ENCODE results near the gene CP. TPM values are rescaled to one million over a fixed set of nuclear protein-coding genes. Genes with fewer than 3 reads are reported as not detected.
"Not testable (repeated sequence)": the region's sequence is repeated elsewhere in the genome, so short reads cannot be mapped to it uniquely, and the experiment has no call there.

The CP gene
- total RNA-seq, 3 donors from 2014 or later, result 25.9 to 225 (median 30.2) TPM

DNA sequence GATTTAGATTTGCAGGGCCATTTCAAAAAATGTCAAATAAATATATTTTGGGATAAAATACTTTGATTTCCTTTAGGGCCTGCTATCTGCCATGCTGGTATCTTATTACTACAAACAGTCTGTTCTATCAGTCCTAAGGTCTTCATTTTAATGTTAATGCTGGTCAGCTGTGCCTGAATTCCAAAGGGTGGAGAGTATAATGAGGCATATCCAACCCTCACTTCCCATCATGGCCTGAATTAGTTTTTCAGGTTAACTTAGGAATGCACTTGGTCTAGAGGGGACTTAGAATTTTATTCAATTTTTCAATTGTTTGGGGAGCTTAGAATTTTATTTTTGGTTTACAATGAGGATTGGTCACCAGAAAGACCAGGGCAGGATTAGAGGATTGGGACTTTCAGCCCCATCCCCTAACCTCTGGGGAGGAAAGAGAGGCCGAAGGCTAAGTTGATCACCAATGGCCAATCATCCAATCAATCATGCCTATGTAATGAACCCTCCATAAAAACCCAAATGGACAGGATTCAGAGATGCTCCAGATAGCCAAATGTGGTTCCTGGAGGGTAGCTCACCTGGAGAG is 17.8 kb upstream of the CP start:
- Histone ChIP-seq H3K27ac (no peak overlapping the region), H3K36me3 (no peaks in the 10 kb centered on the region), H3K4me1 (no peaks in the 10 kb centered on the region), H3K4me3 (no peak overlapping the region), H3K27me3 (no peaks in the 10 kb centered on the region), H3K9me3 (no peaks in the 10 kb centered on the region)
- intact Hi-C loops (cut with DNase I; ENCODE audit: low total_unique reads), result no loop called here
- TF ChIP-seq POLR2A (IDR thresholded peaks at IDR 0.05), result no peak
- TF ChIP-seq, protein P1, sequence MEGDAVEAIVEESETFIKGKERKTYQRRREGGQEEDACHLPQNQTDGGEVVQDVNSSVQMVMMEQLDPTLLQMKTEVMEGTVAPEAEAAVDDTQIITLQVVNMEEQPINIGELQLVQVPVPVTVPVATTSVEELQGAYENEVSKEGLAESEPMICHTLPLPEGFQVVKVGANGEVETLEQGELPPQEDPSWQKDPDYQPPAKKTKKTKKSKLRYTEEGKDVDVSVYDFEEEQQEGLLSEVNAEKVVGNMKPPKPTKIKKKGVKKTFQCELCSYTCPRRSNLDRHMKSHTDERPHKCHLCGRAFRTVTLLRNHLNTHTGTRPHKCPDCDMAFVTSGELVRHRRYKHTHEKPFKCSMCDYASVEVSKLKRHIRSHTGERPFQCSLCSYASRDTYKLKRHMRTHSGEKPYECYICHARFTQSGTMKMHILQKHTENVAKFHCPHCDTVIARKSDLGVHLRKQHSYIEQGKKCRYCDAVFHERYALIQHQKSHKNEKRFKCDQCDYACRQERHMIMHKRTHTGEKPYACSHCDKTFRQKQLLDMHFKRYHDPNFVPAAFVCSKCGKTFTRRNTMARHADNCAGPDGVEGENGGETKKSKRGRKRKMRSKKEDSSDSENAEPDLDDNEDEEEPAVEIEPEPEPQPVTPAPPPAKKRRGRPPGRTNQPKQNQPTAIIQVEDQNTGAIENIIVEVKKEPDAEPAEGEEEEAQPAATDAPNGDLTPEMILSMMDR (IDR thresholded peaks at IDR 0.05), result no peak
- no peak for TF ChIP-seq POLR2AphosphoS5 (IDR thresholded peaks at IDR 0.05)
- DNase-seq (ENCODE audit: low spot score in 2 of 2), result no peak

DNA sequence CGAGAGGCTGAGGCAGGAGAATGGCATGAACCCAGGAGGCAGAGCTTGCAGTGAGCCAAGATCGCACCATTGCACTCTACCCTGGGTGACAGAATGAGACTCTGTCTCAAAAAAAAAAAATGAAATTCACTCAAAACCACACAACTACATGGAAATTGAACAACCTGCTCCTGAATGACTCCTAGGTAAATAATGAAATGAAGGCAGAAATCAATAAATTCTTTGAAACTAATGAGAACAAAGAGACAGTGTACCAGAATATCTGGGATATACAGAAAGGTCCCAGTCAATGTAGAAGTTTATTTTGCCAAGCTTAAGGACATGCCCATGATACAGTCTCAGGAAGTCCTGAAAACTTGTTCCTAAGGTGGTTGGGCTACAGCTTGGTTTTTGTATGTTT is 16.6 kb upstream of the CP start:
- H3K4me3 ChIP-seq; H3K36me3 ChIP-seq; H3K27ac ChIP-seq; intact Hi-C loops (cut with DNase I; ENCODE audit: low total_unique reads); H3K9me3 ChIP-seq; DNase-seq (ENCODE audit: low spot score in 2 of 2); H3K27me3 ChIP-seq; H3K4me1 ChIP-seq: not testable (repeated sequence)

DNA sequence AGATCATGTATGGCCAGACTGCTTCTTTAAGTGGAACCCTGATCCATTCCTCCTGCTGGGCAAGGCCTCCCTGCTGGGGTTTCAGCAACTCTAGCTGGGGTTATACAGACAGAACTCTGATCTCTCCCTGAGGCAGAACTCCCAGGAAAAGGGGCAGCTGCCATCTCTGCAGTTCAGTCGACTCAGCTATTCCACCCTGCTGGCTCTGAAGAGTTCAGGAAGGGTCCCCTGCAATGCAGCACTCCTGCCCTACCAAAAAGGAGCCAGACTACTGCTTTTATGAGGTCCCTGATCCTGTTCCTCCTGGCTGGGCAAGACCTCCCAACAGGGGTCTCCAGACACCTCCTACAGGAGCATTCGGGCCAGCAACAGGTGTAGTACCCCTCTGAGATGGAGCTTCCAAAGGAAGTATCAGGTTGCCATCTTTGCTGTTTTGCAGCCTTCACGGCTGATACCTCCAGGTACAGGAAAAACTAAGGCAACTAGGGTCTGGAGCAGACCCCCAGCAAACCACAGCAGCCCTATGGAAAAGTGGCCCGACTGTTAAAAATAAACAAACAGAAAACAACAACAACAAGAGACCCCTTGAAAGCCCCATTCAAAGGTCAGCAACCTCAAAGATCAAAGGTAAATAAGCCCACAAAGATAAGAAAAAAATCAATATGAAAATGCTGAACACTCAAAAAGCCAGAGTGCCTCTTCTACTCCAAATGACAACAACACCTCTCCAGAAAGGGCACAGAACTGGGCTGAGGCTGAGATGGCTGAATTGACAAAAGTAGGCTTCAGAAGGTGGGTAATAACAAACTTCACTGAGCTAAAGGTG is 14.2 kb upstream of the CP start:
- intact Hi-C loops (cut with DNase I; ENCODE audit: low total_unique reads), result no loop called here
- TF ChIP-seq, protein P1 (IDR thresholded peaks at IDR 0.05), result no peak
- TF ChIP-seq POLR2A (IDR thresholded peaks at IDR 0.05) (no peak), POLR2AphosphoS5 (IDR thresholded peaks at IDR 0.05) (no peak)
- no peaks in the 10 kb centered on the region for H3K27me3 ChIP-seq
- H3K4me3 ChIP-seq, result no peak overlapping the region
- no peak for DNase-seq (ENCODE audit: low spot score in 2 of 2)
- no peaks in the 10 kb centered on the region for H3K4me1 ChIP-seq
- H3K9me3 ChIP-seq, result no peaks in the 10 kb centered on the region
- no peaks in the 10 kb centered on the region for H3K36me3 ChIP-seq
- H3K27ac ChIP-seq, result no peak overlapping the region

DNA sequence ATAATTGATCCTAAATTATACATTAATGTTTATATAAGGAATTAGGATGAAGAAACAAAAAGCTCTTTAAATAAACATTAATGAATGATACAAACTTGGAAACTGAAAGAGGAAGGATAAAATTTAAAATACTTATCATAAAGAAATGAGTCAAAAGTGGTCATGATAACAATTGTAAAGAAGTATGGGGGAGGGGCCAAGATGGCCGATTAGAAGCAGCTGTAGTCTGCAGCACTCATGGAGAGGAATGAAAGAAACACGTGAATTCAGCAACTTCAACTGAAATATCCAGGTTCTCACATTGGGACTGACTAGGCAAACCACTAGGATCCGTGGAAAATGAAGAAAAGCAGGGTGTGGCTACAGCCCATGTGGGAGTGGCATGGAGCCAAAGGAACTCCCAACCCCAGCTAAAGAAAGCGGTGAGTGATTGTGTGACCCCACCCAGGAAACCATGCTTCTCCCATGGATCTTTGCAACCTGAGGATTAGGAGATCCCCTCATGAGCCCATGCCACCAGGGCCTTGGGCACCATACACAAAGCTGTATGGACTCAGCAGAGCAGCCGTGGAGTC is 13.1 kb upstream of the CP start:
- DNase-seq (ENCODE audit: low spot score in 2 of 2), result no peak
- TF ChIP-seq, protein P1 (IDR thresholded peaks at IDR 0.05), result no peak
- TF ChIP-seq POLR2A (IDR thresholded peaks at IDR 0.05) (no peak), POLR2AphosphoS5 (IDR thresholded peaks at IDR 0.05) (no peak)
- H3K4me3 ChIP-seq, result no peak overlapping the region
- H3K36me3 ChIP-seq, result no peaks in the 10 kb centered on the region
- H3K27ac ChIP-seq, result no peak overlapping the region
- intact Hi-C loops (cut with DNase I; ENCODE audit: low total_unique reads), result no loop called here
- H3K4me1 ChIP-seq, result no peaks in the 10 kb centered on the region
- H3K9me3 ChIP-seq, result no peaks in the 10 kb centered on the region
- H3K27me3 ChIP-seq, result no peaks in the 10 kb centered on the region

DNA sequence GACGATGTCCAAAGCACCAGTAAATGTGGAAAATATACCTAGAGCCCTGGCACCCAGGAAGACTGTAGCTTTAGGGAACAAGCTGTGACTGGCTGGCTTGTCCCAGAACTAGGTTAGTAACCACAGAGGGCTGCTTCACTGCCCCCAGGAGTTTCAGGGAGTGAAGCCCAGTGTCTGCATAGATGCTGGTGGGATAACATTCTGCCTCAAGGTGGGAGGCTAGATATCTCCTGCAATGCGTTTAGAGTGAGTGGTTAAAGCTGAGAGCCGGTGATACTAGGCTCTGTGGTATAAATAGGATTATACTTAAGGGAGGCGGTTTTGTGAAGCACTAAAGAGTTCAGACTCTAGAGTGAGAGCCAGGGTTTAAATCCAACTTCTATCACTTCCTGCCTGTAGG is 11.7 kb upstream of the CP start:
- Histone ChIP-seq H3K27ac (no peak overlapping the region), H3K4me1 (no peaks in the 10 kb centered on the region), H3K9me3 (no peaks in the 10 kb centered on the region), H3K27me3 (no peaks in the 10 kb centered on the region), H3K4me3 (no peak overlapping the region), H3K36me3 (no peaks in the 10 kb centered on the region)
- intact Hi-C loops (cut with DNase I; ENCODE audit: low total_unique reads), result no loop called here
- no peak for DNase-seq (ENCODE audit: low spot score in 2 of 2)
- TF ChIP-seq, protein P1 (IDR thresholded peaks at IDR 0.05), result no peak
- TF ChIP-seq POLR2A (IDR thresholded peaks at IDR 0.05) (no peak), POLR2AphosphoS5 (IDR thresholded peaks at IDR 0.05) (no peak)
